GM19240 (cell line): ENCODE measurements around the gene INMT.

ENCODE experiments used
- DNase-seq: peaks from one replicate; pipeline ENCODE4 v3.0.0; 2011; ENCODE audit warnings: low spot score; ENCODE audit not compliant: insufficient read length

INMT gene

GRCh38 chr7:30727061-30727945 is 24.6 kb upstream of the INMT start:
- DNase-seq = no peak

GRCh38 chr7:30728591-30729100 is 23.3 kb upstream of the INMT start:
- DNase-seq = no peak

- no peak for DNase-seq
Measured at GRCh38 chr7:30729642-30730041, 22.3 kb upstream of the INMT start.

- DNase-seq = no peak
Measured at GRCh38 chr7:30730097-30730496, 21.8 kb upstream of the INMT start.

- no peak for DNase-seq
Measured at GRCh38 chr7:30730996-30731395, 20.9 kb upstream of the INMT start.

DNA sequence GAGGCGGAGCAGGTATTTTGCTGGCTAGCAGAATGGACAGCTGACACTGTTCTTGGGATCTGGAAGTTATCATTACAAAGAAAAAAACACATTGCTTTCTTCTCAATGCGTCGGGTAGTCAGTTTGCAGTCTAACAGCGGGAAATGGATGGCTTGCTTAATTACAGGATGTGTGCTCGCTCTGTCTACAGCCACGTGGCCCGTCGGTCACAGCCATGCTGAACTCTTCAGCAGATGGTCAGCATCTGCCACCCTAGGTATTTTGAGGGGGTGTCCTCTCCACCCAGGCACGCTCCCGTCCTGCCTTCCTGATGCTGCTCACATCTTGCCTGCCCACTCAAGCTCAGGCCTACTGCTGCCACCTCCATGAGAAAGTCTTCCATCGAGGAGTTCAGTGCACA is 20.4 kb upstream of the INMT start:
- DNase-seq = no peak

DNA sequence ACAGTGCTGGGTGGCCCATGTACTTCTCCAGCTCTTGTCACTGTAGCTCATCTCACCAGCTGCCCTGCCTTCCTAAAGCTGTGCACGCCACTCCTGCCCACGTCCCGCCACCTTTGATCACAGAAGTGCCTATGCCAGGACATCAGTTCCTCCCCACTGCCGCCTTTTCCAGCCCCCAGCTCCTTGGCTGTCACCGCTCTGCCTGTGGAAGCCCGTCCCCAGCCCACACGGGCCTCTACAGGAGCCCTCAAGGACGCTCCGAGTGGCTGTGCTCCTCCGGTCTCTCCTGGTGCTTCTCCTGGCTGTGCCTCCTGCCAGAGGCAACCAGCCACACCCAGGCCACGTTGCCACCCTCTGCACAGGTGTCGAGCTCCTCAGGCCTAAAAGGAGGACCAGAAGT is 19.3 kb upstream of the INMT start:
- no peak for DNase-seq

DNA sequence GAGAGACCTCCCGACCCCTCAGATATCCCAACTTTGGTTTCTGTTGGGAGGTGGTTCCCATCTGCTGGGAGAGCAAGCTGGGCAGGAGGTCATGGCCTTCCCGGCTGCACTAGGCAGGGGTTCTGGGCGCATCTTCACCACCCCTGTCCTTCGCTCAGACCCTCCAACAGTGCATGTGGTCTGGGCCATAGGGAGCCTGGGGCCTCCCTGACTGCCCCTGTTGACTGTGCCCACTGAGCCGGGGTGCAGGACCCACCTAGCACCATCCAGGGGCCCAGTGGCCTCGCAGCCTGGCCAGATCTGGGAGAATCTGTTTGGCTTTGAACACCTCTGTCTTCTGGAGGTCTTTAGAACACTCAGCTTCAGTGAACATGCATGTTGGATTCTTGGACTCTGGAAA is 18.7 kb upstream of the INMT start:
- DNase-seq = no peak

DNA sequence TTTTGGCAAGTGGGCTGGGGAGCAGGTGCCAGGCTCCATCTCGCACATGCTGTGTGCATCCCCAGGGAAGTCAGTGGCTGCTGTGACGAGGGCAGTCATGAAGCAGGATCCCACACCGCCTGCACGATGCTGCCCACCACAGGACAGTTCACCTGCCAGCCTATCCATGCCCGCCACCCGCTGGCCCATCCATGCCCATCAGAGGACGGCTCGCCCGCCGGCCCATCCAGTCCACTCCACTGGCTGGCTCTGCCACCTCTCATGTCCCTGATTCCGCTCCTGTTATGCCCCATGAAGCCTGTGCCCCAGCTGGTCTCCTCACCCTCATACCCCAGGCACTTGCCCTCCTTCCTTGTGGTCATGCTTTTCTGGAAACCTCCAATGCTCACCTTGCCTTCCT is 18.2 kb upstream of the INMT start:
- no peak for DNase-seq

- no peak for DNase-seq
Measured at GRCh38 chr7:30734497-30734896, 17.4 kb upstream of the INMT start.

DNA sequence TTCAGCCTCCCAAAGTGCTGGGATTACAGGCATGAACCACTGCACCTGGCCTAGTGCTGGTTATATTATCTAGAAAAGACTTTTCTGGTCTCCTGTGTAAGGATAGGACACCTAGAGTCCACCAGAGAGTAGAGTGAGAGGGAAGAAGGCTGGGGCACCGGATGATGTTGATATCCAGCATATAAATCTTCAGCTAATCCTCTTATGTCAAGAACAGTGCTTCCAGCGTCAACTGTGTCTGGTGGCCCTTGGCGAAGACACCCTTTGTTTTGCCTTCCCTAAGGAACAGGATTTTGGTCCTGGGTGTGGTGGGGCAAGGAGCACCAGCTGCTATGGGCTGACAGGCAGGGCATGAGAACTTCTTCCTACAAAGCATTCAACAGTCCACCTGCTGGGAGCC is 16.3 kb upstream of the INMT start:
- DNase-seq = no peak

GRCh38 chr7:30736291-30736690 is 15.6 kb upstream of the INMT start:
- DNase-seq = no peak

- DNase-seq = no peak
Measured at GRCh38 chr7:30738026-30738915, 13.7 kb upstream of the INMT start.

DNA sequence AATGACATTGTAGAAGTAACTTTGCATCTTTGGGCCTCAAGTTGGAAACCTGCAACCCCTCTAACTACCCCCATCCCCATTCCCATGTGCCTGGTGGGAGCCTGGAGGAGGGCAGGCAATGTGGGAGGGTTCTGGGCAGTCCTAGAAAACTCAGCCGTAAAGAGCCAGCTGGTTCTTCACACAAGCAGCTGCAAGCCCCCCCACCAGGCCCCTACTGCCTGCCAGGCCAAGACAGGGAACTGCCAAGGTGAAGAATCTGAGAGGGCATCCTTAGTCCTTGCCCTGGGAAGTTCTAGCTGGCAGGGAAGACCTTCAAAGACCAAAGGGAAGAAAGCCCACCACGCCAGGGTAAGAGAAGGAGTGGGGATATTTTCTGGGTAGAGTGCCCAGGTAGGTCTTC is 12.2 kb upstream of the INMT start:
- no peak for DNase-seq

DNA sequence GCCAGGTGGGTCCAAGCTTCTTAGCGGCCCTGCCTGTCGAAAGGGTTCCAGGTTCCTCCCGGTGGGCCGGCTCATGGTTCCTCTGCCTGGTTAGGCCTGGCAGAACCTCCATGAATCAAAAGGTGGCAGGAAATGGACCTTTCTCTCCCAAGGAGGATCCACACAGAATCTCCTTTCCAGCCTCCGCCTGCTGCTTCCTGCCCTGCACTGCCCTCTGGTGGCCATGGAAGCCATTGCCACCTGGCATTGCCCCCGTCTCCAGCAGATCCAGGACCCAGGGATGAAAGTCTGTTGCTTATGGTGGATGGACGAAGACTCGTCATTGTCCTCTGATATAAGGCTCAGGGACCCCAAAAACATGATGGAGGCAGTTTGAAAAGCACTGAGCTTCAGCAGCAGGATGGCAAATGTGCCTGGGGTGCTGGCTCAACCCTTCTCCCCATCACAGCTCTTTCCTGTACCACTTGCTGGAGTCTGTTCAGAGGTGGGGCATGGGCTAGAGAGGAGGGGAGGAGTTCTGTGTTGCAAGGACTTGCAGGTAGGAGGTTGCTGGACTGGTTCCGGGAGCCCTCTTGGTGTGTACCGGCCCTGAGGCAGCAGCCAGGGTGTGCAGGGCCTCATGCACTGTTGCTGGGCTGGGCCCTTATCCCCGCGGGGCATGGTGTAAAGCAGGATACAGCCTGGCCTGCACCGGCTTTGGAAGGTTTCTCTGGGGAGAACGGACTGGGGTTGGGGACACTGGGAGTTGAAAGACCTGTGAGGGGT is 11.3 kb upstream of the INMT start:
- peak; percentile 85 for DNase-seq

DNA sequence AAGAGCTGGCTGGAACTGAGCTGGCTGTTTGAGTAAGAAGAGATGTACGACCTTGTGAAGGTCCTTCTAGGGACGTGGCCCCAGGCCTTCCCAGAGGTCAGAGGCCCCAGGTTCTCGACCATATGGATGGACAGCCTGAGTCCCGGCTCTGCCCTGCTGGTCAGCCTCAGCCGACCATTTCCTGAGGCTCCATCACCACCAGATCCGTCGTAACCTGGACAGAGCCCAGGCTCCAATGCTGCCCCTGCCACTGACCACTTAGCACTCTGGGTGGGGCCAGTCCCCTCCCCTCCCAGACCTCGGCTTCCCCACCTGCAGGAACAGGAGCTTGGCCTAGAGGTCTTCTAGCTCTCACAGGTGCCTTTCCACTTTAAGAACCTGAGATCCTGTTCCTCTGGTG is 10.6 kb upstream of the INMT start:
- DNase-seq = no peak

- DNase-seq = no peak
Measured at GRCh38 chr7:30743371-30744074, 8.4 kb upstream of the INMT start.

- DNase-seq = no peak
Measured at GRCh38 chr7:30744075-30744417, 7.9 kb upstream of the INMT start.

- no peak for DNase-seq
Measured at GRCh38 chr7:30745261-30745941, 6.5 kb upstream of the INMT start.

- no peak for DNase-seq
Measured at GRCh38 chr7:30750010-30750409, 1.9 kb upstream of the INMT start.
